Activated CD8-positive, alpha-beta T cell treated with anti-CD3 and anti-CD28 coated beads for 36 hours (primary cell): Measurements from ENCODE around the gene DYRK3. TPM values are rescaled to one million over a fixed set of nuclear protein-coding genes. Genes with fewer than 3 reads are reported as not detected.

Experiments
- ATAC-seq: fragments of 200-7000 bp; cut with Tn5 transposase; one replicate; pipeline ENCODE4 v1.10.0; 2021; ENCODE audit warnings: mild to moderate bottlenecking, moderate library complexity
- CTCF ChIA-PET: fragments of 350-600 bp; sonication (Branson Sonifier 250); formaldehyde crosslinking; loops from one replicate; lab custom pipeline; 2021; ENCODE audit warnings: antibody characterized with exemption; lab: Charles Lee
- POLR2A ChIA-PET: fragments of 350-600 bp; sonication (Branson Sonifier 250); formaldehyde crosslinking; loops from one replicate; lab custom pipeline; 2021; ENCODE audit warnings: antibody characterized with exemption; lab: Charles Lee
- DNase-seq: peaks from one replicate; pipeline ENCODE4 v3.0.0-alpha.2; 2020
- H3K27ac Mint-ChIP-seq: one replicate; pipeline ENCODE4 v1.8.0; 2021; ENCODE audit warnings: mild to moderate bottlenecking, mixed read lengths
- H3K27me3 Mint-ChIP-seq: one replicate; pipeline ENCODE4 v1.8.0; 2021; ENCODE audit warnings: mixed read lengths
- H3K36me3 Mint-ChIP-seq: one replicate; pipeline ENCODE4 v1.8.0; 2021; ENCODE audit warnings: low read depth, mixed read lengths
- H3K4me1 Mint-ChIP-seq: one replicate; pipeline ENCODE4 v1.8.0; 2021; ENCODE audit warnings: low read depth, mixed read lengths
- H3K4me3 Mint-ChIP-seq: one replicate; pipeline ENCODE4 v1.8.0; 2021; ENCODE audit warnings: mild to moderate bottlenecking, moderate library complexity, mixed read lengths
- H3K9me3 Mint-ChIP-seq: one replicate; pipeline ENCODE4 v1.8.0; 2021; ENCODE audit warnings: mixed read lengths
- CTCF ChIP-seq: fragments of 200-600 bp; IDR thresholded peaks from one replicate; pipeline ENCODE4 v1.8.0; 2022; ENCODE audit warnings: antibody characterized with exemption, mild to moderate bottlenecking
- intact Hi-C: fragments of 100-400 bp; cut with micrococcal nuclease; formaldehyde crosslinking; loops from one replicate; pipeline ENCODE4 v1.10.0; 2022
- total RNA-seq, 2 experiments: library from RNA; stranded (reverse); gene quantifications; one replicate each; pipeline ENCODE4 v1.2.3, GENCODE V29; 2021

DYRK3 gene
- total RNA-seq, 2 experiments from 2014 or later: 4.7 to 4.9 TPM

GRCh38 chr1:206656936-206657335 lies 21.6 kb downstream of the DYRK3 start:
- Mint-ChIP-seq H3K36me3 (no peaks in the 10 kb centered on the region), H3K27ac (no peak overlapping the region), H3K27me3 (peaks cover 24% of the 10 kb centered on the region), H3K4me3 (no peak overlapping the region), H3K4me1 (peaks cover 14% of the 10 kb centered on the region), H3K9me3 (no peaks in the 10 kb centered on the region)
- POLR2A ChIA-PET: interaction anchor here (1.1 to 2.0 kb wide), 3 partner anchors 13 to 48 kb away, joined by 3 to 4 read pairs (median 3); no protein-coding TSS in a partner anchor
- TF ChIP-seq CTCF: no peak
- intact Hi-C loops: no loop called here
- CTCF ChIA-PET: interaction anchor here (0.8 to 14.1 kb wide), 13 partner anchors 5 to 325 kb away, joined by 3 to 340 read pairs (median 9); partner anchors contain the start of gene DYRK3
- DNase-seq (no peak), ATAC-seq (no peak)

GRCh38 chr1:206657751-206658150 lies 22.4 kb downstream of the DYRK3 start:
- intact Hi-C loops: no loop called here
- ATAC-seq: no peak
- Mint-ChIP-seq H3K4me1 (peaks cover 22% of the 10 kb centered on the region), H3K9me3 (no peaks in the 10 kb centered on the region), H3K27ac (no peak overlapping the region), H3K4me3 (no peak overlapping the region), H3K36me3 (no peaks in the 10 kb centered on the region), H3K27me3 (peaks cover 25% of the 10 kb centered on the region)
- POLR2A ChIA-PET: interaction anchor here (0.7 to 2.0 kb wide), 4 partner anchors 13 to 45 kb away, joined by 3 to 4 read pairs (median 3); partner anchors contain the start of gene DYRK3
- CTCF ChIA-PET: interaction anchor here (0.6 to 14.1 kb wide), 47 partner anchors 7 to 361 kb away, joined by 3 to 340 read pairs (median 4); partner anchors contain the start of genes DYRK3, EIF2D and RASSF5
- TF ChIP-seq CTCF: no peak
- DNase-seq: no peak

- Mint-ChIP-seq H3K27me3 (peaks cover 31% of the 10 kb centered on the region), H3K27ac (peak overlapping the region; percentile 42), H3K9me3 (no peaks in the 10 kb centered on the region), H3K4me3 (no peak overlapping the region), H3K36me3 (no peaks in the 10 kb centered on the region), H3K4me1 (peaks cover 29% of the 10 kb centered on the region)
- ChIA-PET CTCF (interaction anchor here (0.6 to 14.1 kb wide), 56 partner anchors 8 to 360 kb away, joined by 3 to 340 read pairs (median 4); partner anchors contain the start of genes DYRK3, EIF2D and RASSF5), POLR2A (interaction anchor here (0.8 to 1.3 kb wide), 4 partner anchors 10 to 165 kb away, joined by 3 to 4 read pairs (median 4); no protein-coding TSS in a partner anchor)
- intact Hi-C loops: no loop called here
- ATAC-seq: peak; percentile 84
- peak; percentile 67 for DNase-seq
- TF ChIP-seq CTCF: peak; percentile 99
These were observed 23.1 kb downstream of the DYRK3 start for GRCh38 chr1:206658264-206658980.

- peaks cover 32% of the 10 kb centered on the region for H3K4me1 Mint-ChIP-seq
- no peaks in the 10 kb centered on the region for H3K36me3 Mint-ChIP-seq
- no peak overlapping the region for H3K27ac Mint-ChIP-seq
- peaks cover 34% of the 10 kb centered on the region for H3K27me3 Mint-ChIP-seq
- POLR2A ChIA-PET: interaction anchor here (0.8 to 1.3 kb wide), 3 partner anchors 9 to 165 kb away, joined by 3 to 4 read pairs (median 4); no protein-coding TSS in a partner anchor
- TF ChIP-seq CTCF: no peak
- no peaks in the 10 kb centered on the region for H3K9me3 Mint-ChIP-seq
- CTCF ChIA-PET: interaction anchor here (0.6 to 14.1 kb wide), 34 partner anchors 8 to 360 kb away, joined by 3 to 340 read pairs (median 4); partner anchors contain the start of genes DYRK3, EIF2D and RASSF5
- intact Hi-C loops: no loop called here
- DNase-seq: no peak
- no peak for ATAC-seq
- no peak overlapping the region for H3K4me3 Mint-ChIP-seq
These were observed 23.6 kb downstream of the DYRK3 start for GRCh38 chr1:206658981-206659273.
